HCT116 (cell line): ENCODE results near the gene CFAP43.

Experiments
- CEBPB ChIP-seq: IDR thresholded peaks from 2 replicates; pipeline ENCODE4 v1.6.1; 2012; ENCODE audit warnings: low read depth
- POLR2A ChIP-seq: IDR thresholded peaks from 2 replicates; pipeline ENCODE4 v1.7.0; 2011; ENCODE audit warnings: borderline replicate concordance; ENCODE audit not compliant: insufficient read depth, insufficient read length; ENCODE audit errors: extremely low read depth
- SP1 ChIP-seq: IDR thresholded peaks from 2 replicates; pipeline ENCODE4 v1.6.1; 2012; ENCODE audit warnings: low read depth
- TF ChIP-seq, protein P1 (sequence below), 3 experiments: fragments of 200-600 bp in 1 of 3; sonication (generic) in 1 of 3; IDR thresholded peaks in 2 of 3; conservative IDR thresholded peaks in 1 of 3; 2 replicates each; pipeline ENCODE4 v1.5.1; 2012 to 2017; ENCODE audit warnings: low read depth in 2 of 3, low read length in 2 of 3, antibody characterized with exemption in 1 of 3, borderline replicate concordance in 1 of 3, control low read depth in 1 of 3, mild to moderate bottlenecking in 1 of 3, mixed read lengths in 1 of 3, mixed run types in 1 of 3, moderate library complexity in 1 of 3; ENCODE audit not compliant: insufficient read depth in 1 of 3
- TF ChIP-seq, protein P2 (sequence below): IDR thresholded peaks from 2 replicates; pipeline ENCODE4 v1.6.1; 2012; ENCODE audit warnings: low read depth

DNA sequence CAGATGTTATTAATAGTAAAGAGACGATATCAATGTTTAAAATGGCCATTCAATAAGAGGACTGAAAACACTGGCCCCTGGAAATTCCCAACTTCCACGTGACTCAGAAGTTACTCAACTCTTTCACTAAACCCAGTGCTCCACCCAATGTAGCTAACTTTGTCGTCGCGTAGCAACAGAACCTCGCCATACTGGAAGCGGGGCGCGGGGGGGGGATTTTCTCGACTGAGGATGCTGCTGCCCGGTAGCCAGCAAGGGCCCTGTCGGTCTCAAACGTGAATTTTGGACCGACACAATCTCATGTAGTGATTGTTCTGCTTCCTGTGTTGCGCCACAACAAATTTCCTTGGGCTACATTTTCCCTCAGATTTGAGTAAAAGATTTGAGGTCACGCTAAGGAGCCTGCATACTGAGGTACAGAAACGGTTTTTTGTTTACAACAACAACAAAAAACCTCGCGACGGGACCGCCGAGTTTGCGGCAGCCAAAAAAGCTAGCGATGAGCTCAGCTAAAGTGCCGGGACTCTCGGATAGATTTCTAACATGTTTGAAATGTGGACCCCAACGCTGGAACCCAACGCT is 111.2 kb downstream of the CFAP43 start:
- TF ChIP-seq POLR2A (peak; percentile 40), CEBPB (no peak), SP1 (no peak)
- TF ChIP-seq, protein P1, sequence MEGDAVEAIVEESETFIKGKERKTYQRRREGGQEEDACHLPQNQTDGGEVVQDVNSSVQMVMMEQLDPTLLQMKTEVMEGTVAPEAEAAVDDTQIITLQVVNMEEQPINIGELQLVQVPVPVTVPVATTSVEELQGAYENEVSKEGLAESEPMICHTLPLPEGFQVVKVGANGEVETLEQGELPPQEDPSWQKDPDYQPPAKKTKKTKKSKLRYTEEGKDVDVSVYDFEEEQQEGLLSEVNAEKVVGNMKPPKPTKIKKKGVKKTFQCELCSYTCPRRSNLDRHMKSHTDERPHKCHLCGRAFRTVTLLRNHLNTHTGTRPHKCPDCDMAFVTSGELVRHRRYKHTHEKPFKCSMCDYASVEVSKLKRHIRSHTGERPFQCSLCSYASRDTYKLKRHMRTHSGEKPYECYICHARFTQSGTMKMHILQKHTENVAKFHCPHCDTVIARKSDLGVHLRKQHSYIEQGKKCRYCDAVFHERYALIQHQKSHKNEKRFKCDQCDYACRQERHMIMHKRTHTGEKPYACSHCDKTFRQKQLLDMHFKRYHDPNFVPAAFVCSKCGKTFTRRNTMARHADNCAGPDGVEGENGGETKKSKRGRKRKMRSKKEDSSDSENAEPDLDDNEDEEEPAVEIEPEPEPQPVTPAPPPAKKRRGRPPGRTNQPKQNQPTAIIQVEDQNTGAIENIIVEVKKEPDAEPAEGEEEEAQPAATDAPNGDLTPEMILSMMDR (IDR thresholded peaks at IDR 0.05 in 2 of 3, conservative IDR thresholded peaks at IDR 0.05 in 1 of 3; ENCODE audit: borderline replicate concordance in 1 of 3, insufficient read depth in 1 of 3, low read depth in 2 of 3, low read length in 2 of 3) = no peak
- TF ChIP-seq, protein P2, sequence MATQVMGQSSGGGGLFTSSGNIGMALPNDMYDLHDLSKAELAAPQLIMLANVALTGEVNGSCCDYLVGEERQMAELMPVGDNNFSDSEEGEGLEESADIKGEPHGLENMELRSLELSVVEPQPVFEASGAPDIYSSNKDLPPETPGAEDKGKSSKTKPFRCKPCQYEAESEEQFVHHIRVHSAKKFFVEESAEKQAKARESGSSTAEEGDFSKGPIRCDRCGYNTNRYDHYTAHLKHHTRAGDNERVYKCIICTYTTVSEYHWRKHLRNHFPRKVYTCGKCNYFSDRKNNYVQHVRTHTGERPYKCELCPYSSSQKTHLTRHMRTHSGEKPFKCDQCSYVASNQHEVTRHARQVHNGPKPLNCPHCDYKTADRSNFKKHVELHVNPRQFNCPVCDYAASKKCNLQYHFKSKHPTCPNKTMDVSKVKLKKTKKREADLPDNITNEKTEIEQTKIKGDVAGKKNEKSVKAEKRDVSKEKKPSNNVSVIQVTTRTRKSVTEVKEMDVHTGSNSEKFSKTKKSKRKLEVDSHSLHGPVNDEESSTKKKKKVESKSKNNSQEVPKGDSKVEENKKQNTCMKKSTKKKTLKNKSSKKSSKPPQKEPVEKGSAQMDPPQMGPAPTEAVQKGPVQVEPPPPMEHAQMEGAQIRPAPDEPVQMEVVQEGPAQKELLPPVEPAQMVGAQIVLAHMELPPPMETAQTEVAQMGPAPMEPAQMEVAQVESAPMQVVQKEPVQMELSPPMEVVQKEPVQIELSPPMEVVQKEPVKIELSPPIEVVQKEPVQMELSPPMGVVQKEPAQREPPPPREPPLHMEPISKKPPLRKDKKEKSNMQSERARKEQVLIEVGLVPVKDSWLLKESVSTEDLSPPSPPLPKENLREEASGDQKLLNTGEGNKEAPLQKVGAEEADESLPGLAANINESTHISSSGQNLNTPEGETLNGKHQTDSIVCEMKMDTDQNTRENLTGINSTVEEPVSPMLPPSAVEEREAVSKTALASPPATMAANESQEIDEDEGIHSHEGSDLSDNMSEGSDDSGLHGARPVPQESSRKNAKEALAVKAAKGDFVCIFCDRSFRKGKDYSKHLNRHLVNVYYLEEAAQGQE = no peak
